CD4-positive, alpha-beta T cell treated with Interleukin-17A for 4 hours (primary cell): ENCODE measurements around the gene NPHP4.

Experiments used
- DNase-seq: peaks from one replicate; pipeline ENCODE4 v3.0.0-alpha.2; 2020; ENCODE audit warnings: mixed read lengths

NPHP4 gene

GRCh38 chr1:5988596-5989285 lies 3.5 kb downstream of the NPHP4 start:
- no peak for DNase-seq

- no peak for DNase-seq
These were observed 6.2 kb downstream of the NPHP4 start for GRCh38 chr1:5986018-5986417.

GRCh38 chr1:5985250-5985649 lies 7.0 kb downstream of the NPHP4 start:
- no peak for DNase-seq

- no peak for DNase-seq
These were observed 8.7 kb downstream of the NPHP4 start for GRCh38 chr1:5983361-5984103.

GRCh38 chr1:5982868-5983267 lies 9.4 kb downstream of the NPHP4 start:
- DNase-seq, result no peak

DNA sequence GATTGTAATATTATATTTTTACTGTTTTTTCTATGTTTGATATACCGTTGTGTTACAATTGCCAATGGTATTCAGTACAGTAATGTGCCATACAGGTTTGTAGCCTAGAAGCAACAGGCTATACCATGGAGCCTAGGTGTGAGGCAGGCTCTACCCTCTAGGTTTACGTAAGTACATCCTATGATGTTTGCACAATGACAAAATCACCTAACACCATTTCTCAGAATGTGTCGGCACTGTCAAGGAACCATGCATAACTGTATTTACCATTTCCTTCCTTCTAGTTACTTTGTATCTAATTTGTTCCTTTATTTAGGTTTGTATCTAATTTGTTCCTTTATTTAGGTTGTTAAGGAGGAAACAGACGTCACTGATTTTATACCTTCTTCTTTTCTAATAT lies 9.9 kb downstream of the NPHP4 start:
- DNase-seq, result no peak

GRCh38 chr1:5981009-5981380 lies 11.2 kb downstream of the NPHP4 start:
- DNase-seq, result no peak

GRCh38 chr1:5980314-5981008 lies 11.8 kb downstream of the NPHP4 start:
- no peak for DNase-seq

DNA sequence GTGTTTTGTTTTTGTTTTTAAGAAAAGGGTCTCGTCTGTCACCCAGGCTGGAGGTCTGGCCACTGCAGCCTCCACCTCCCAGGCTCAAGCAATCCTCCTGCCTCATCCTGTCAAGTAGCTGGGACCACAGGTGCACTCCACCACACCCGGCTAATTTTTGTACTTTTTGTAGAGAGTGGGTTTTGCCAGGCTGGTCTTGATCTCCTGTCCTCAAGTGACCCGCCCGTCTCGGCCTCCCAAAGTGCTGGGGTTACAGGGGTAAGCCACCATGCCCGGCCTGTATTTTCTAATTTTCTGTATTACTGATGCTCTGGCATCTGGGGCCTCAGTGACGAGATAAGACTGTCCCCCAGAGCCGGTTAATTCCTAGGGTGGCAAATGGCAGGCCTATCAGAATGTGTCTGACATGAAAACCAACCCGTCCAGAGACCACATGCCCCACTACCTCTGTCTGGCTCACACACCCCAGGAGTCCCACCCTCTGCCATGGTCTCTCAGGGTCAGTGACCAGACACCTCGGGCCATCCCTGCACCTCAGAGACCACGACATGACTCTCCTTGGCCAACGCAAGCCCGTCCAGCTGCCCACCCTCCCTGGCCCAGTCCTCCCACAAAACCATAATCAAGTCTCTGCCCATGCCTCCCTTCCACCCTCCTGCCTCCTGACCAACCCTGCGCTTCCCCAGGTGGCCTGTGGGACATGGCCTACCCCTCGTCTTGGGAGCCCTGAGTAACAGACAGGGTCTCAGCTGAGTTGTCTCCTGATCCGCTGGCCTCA lies 12.5 kb downstream of the NPHP4 start:
- no peak for DNase-seq

- DNase-seq, result no peak
These were observed 13.8 kb downstream of the NPHP4 start for GRCh38 chr1:5978452-5978851.

DNA sequence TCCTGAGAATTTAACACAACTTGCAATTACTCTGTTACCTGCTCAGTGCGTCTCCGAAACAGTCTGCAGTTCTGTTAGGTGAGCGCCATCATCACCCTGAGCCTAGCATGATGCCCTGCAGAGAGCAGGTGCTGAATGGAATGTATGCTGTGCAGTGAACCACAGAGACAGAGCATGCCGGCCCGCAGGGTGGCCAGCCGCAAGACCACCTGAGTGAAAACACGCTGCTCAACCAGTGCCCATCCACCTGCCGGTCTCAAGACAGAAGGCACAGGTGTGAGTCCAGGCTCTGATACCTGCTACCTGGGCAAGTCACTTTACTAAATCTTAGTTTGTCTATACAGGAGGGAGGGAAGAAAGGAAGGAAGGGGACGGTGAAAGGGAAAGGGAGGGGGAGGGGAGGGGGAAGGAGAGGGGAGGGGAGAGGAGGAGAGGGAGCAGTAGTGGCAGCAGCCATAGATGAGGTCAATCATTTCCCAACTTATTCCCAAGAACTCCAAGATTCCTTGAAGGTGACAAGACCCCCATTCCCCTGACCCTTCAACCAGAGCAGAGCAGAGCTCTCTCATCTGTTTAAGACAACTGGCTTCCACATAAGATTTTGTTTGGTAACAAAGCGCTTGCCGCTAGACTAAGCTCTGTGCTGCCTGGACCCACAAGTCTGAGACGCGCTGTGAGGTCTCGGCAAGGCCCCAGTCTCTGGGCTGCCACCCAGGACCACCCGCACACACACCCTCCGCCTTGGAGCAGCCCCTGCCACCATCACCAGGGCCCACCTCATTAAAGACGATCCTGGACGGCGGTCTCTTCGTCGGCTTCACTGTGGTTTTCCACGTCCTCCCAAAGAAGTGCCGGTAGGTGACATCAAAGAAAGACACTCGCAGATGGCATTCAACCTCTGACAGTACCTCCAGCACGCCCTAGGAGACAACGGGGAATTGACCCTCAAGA lies 14.5 kb downstream of the NPHP4 start:
- DNase-seq, result no peak

DNA sequence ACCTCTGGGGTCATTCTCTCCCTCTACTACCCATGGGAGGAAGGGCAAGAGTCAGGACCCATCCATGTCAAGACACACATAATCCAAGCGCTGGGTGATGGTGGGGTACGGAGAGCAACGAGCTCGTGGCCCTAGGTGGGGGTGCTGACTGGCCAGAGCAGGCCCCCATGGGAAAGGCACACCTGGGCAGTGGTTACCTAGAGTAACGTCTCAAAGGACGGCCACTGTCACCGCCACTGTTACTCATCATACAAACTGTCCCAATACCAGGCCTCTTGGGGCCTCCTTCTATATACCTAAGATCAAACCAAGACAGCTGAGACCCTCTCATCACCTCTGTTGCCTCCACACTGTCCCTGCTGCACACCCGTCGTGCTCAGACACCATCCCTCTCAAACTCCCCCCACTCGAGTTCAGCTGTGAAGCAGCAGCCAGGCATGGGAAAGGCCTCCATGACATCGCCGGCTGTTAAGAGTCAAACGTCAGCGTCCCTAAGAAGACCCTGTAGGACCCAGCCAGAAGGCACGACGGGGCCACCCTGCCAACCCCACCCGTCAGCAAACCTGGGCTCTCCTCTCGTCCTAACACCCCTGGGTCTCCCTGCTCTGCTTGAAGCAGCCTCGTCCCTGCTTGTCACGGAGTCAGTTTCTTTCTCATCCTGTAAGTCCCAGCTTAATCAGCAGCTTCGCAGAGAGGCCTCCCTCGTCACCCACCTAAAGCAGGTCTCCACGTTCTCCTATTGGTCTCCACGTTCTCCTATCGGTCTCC lies 15.3 kb downstream of the NPHP4 start:
- no peak for DNase-seq

DNA sequence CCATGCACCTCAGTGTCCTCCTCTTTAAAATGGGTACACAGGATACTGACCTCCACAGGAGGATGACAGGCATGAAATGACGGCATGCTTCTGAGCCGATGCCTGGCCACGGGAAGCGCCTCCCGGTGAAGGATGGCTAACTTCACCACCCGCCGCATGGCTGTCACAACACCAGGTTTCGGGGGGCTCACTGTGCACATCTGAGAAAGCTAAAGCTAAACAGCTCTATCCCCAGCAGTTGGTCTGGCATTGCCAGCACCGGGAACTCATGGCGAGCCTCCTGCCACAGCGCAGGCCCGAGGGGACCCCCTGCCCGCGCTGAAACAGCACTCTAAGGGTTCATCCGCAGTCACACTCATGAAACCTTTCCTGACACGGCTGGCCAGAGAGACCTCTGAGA lies 16.0 kb downstream of the NPHP4 start:
- DNase-seq, result no peak

- DNase-seq, result peak; percentile 32
These were observed 16.9 kb downstream of the NPHP4 start for GRCh38 chr1:5975133-5975880.

DNA sequence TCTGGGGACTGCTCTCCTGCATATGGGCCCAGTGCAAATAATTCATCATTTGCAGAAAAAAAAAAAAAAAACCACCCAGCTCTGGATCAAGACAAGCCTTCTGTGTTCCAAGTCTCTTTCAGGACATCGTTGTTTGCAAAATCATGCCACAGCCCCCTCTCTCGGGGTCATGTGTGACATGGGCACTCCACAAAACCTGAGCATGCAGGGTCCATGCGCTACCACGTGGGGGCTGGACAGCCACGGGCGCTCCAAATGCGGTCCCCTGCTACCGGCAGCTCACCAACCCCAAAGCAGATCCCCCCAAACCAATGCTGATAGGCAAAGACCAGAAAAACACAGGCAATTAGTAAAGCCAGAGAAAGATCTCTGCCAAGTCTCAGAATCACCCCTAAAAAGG lies 17.6 kb downstream of the NPHP4 start:
- no peak for DNase-seq

DNA sequence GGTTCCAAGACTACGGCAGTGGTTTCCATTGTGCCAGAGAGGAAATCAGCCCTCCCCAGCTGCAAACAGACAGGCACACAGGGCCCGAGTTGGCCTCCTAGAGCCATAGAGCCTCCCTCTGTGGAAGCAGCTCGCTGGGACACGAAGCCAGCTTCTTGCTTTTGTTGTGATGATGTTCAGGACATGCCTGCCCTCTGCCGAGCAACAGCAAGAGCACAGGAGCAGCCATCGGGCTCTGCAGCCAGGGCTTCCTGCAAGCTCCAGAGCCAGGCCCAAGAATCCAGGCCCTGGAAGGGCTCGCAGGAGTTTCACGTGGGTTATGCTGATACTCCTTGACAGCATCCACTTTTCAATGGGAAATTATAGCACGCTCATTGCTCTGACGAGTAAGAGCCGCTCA lies 18.5 kb downstream of the NPHP4 start:
- DNase-seq, result no peak

- DNase-seq, result no peak
These were observed 20.1 kb downstream of the NPHP4 start for GRCh38 chr1:5972198-5972520.

GRCh38 chr1:5971471-5972197 lies 20.6 kb downstream of the NPHP4 start:
- no peak for DNase-seq

GRCh38 chr1:5970610-5971273 lies 21.5 kb downstream of the NPHP4 start:
- no peak for DNase-seq
